HG03060 (cell line): ENCODE data around the gene AGO4.

ENCODE experiments used
- ATAC-seq: cut with Tn5 transposase; IDR thresholded peaks from one replicate; pipeline ENCODE4 v1.9.1; 2021; ENCODE audit warnings: low read depth, moderate number of reproducible peaks; ENCODE audit not compliant: unreplicated experiment

AGO4 gene

DNA sequence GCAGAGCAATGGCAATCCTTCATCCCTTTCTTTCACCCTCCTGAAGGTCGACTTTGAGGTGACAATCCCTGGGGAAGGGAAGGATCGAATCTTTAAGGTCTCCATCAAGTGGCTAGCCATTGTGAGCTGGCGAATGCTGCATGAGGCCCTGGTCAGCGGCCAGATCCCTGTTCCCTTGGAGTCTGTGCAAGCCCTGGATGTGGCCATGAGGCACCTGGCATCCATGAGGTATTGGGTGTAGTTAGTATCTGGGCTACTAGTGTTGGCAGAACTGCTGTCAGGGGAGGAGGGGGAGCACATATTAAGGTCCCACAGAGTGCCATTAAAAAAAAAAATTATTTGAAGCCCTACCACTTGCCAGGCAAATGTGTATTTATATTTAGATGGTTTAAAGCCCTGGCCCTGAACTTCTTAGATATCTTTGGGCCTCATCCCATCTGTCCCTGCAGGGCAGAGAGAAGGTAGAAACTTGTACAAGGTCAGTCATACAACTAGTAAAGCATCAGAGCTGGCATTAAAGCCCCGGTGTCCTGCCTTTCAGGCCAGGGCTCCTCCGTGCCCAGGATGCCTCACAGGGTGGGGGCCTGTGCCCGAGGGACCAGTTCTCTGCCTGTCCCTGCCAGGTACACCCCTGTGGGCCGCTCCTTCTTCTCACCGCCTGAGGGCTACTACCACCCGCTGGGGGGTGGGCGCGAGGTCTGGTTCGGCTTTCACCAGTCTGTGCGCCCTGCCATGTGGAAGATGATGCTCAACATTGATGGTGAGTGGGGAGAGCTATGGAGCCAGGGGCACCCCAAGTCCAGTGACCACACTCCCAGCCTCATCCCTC lies 85.4 kb downstream of the AGO4 start:
- no peak for ATAC-seq

GRCh38 chr1:35894183-35894582 lies 86.4 kb downstream of the AGO4 start:
- ATAC-seq, result peak; percentile 78

- no peak for ATAC-seq
Observed at GRCh38 chr1:35894656-35895055, 86.8 kb downstream of the AGO4 start.

GRCh38 chr1:35899941-35900340 lies 92.1 kb downstream of the AGO4 start:
- no peak for ATAC-seq

- ATAC-seq, result no peak
Observed at GRCh38 chr1:35901235-35901634, 93.4 kb downstream of the AGO4 start.

DNA sequence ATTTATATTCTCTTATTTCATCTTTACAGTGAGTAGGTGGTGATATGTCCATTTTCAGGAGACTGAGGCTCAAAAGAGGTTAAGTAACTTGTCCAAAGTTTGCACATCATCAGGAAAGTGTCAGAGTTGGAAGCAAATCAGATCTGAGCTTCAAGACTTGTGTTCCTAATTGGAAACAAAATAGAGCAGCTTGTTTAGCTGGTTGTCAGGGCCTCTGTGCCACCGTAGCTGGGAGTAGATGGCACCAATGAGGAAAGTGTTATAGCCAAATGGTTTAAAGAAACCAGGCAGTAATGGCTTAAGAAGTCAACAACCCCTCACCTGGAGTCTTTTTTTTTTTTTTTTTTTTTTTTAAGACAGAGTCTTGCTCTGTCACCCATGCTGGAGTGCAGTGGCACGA lies 94.9 kb downstream of the AGO4 start:
- no peak for ATAC-seq
